H9 (cell line): ENCODE data around the gene C5orf15. TPM values are rescaled to one million over a fixed set of nuclear protein-coding genes. Genes with fewer than 3 reads are reported as not detected.
A peak's percentile ranks its signal among the peaks of the same experiment; 100 is the strongest.

Source experiments
- DNase-seq: peaks from one replicate; pipeline ENCODE4 v3.0.0-alpha.2; 2017
- H2AFZ ChIP-seq: one replicate; pipeline ENCODE4 v1.6.1; 2013; ENCODE audit warnings: mild to moderate bottlenecking, low read length, control low read depth, moderate library complexity
- H2AK5ac ChIP-seq: 2 replicates; pipeline ENCODE4 v1.6.1; 2013; ENCODE audit warnings: low read length, control low read depth, mixed read lengths; ENCODE audit not compliant: insufficient read length
- H2BK120ac ChIP-seq: one replicate; pipeline ENCODE4 v1.6.1; 2013; ENCODE audit warnings: low read depth, mild to moderate bottlenecking, low read length, control low read depth, inconsistent platforms; ENCODE audit not compliant: poor library complexity, severe bottlenecking
- H2BK12ac ChIP-seq: 2 replicates; pipeline ENCODE4 v1.6.1; 2013; ENCODE audit warnings: low read length, control low read depth, mixed read lengths, low read depth; ENCODE audit not compliant: insufficient read length
- H2BK15ac ChIP-seq: 2 replicates; pipeline ENCODE4 v1.6.1; 2013; ENCODE audit warnings: low read depth, low read length, control low read depth
- H2BK20ac ChIP-seq: one replicate; pipeline ENCODE4 v1.6.1; 2013; ENCODE audit warnings: low read depth, mild to moderate bottlenecking, low read length, control low read depth, inconsistent platforms; ENCODE audit not compliant: poor library complexity, severe bottlenecking
- H2BK5ac ChIP-seq: 2 replicates; pipeline ENCODE4 v1.6.1; 2013; ENCODE audit warnings: low read length, control low read depth, mixed read lengths; ENCODE audit not compliant: insufficient read length
- H3K14ac ChIP-seq: 2 replicates; pipeline ENCODE4 v1.6.1; 2013; ENCODE audit warnings: low read length, control low read depth; ENCODE audit not compliant: insufficient read depth
- H3K18ac ChIP-seq: 2 replicates; pipeline ENCODE4 v1.6.1; 2013; ENCODE audit warnings: low read depth, mild to moderate bottlenecking, mixed read lengths, low read length, control low read depth; ENCODE audit not compliant: insufficient read length
- H3K23ac ChIP-seq: 2 replicates; pipeline ENCODE4 v1.6.1; 2013; ENCODE audit warnings: low read length, control low read depth, mixed read lengths, low read depth; ENCODE audit not compliant: insufficient read length
- H3K23me2 ChIP-seq: 2 replicates; pipeline ENCODE4 v1.6.1; 2013; ENCODE audit warnings: low read depth, mild to moderate bottlenecking, mixed read lengths, low read length, control low read depth; ENCODE audit not compliant: insufficient read length, poor library complexity, severe bottlenecking
- H3K27ac ChIP-seq: 2 replicates; pipeline ENCODE4 v1.5.1; 2013; ENCODE audit warnings: low read length, control low read depth, mixed read lengths, low read depth; ENCODE audit not compliant: insufficient read length
- H3K27me3 ChIP-seq: 2 replicates; pipeline ENCODE4 v1.6.1; 2013; ENCODE audit warnings: low read length, control low read depth, inconsistent platforms; ENCODE audit not compliant: insufficient read depth
- H3K4ac ChIP-seq: 2 replicates; pipeline ENCODE4 v1.6.1; 2013; ENCODE audit warnings: low read depth, mild to moderate bottlenecking, control low read depth, inconsistent platforms, low read length, moderate library complexity
- H3K4me1 ChIP-seq: 2 replicates; pipeline ENCODE4 v1.6.1; 2013; ENCODE audit warnings: low read length, control low read depth, inconsistent platforms; ENCODE audit not compliant: insufficient read depth
- H3K4me2 ChIP-seq: 2 replicates; pipeline ENCODE4 v1.6.1; 2013; ENCODE audit warnings: low read length, control low read depth, mixed read lengths; ENCODE audit not compliant: insufficient read length, insufficient read depth
- H3K56ac ChIP-seq: 2 replicates; pipeline ENCODE4 v1.6.1; 2013; ENCODE audit warnings: low read depth, mild to moderate bottlenecking, mixed read lengths, low read length, control low read depth; ENCODE audit not compliant: insufficient read length
- H3K79me1 ChIP-seq: 2 replicates; pipeline ENCODE4 v1.6.1; 2013; ENCODE audit warnings: low read depth, mild to moderate bottlenecking, moderate library complexity, low read length, control low read depth, inconsistent platforms; ENCODE audit not compliant: insufficient read depth, poor library complexity, severe bottlenecking
- H3K79me2 ChIP-seq: 2 replicates; pipeline ENCODE4 v1.6.1; 2013; ENCODE audit warnings: low read length, control low read depth, inconsistent platforms; ENCODE audit not compliant: insufficient read depth
- H3K9ac ChIP-seq: 2 replicates; pipeline ENCODE4 v1.6.1; 2013; ENCODE audit warnings: low read length, control low read depth, mixed read lengths; ENCODE audit not compliant: insufficient read length; ENCODE audit errors: extremely low read depth
- H3K9me3 ChIP-seq: one replicate; pipeline ENCODE4 v1.6.1; 2013; ENCODE audit warnings: low read depth, low read length, inconsistent platforms; ENCODE audit not compliant: control insufficient read depth
- H3T11ph ChIP-seq: one replicate; pipeline ENCODE4 v1.6.1; 2013; ENCODE audit warnings: mild to moderate bottlenecking, low read length, control low read depth, inconsistent platforms
- H4K20me1 ChIP-seq: one replicate; pipeline ENCODE4 v1.6.1; 2013; ENCODE audit not compliant: control insufficient read depth, insufficient read length, insufficient read depth
- H4K5ac ChIP-seq: 2 replicates; pipeline ENCODE4 v1.6.1; 2013; ENCODE audit warnings: low read depth, mild to moderate bottlenecking, mixed read lengths, low read length, control low read depth; ENCODE audit not compliant: insufficient read length
- H4K8ac ChIP-seq: replicated peaks from 2 replicates; pipeline ENCODE4 v1.6.1; 2013; ENCODE audit warnings: low read length, control low read depth, mixed read lengths, low read depth; ENCODE audit not compliant: insufficient read length
- H4K91ac ChIP-seq: 2 replicates; pipeline ENCODE4 v1.6.1; 2013; ENCODE audit warnings: low read depth, mild to moderate bottlenecking, moderate library complexity, mixed read lengths, low read length, control low read depth; ENCODE audit not compliant: insufficient read length
- H3K27ac Mint-ChIP-seq, 3 experiments: 2 replicates in 2 of 3; 3 replicates in 1 of 3; pipeline ENCODE4 v1.8.0; 2020 to 2021; ENCODE audit warnings: mixed read lengths in 3 of 3, mild to moderate bottlenecking in 1 of 3, moderate library complexity in 1 of 3
- H3K27me3 Mint-ChIP-seq: 2 replicates; pipeline ENCODE4 v1.8.0; 2021; ENCODE audit warnings: low read depth, mild to moderate bottlenecking, moderate library complexity, mixed read lengths
- H3K36me3 Mint-ChIP-seq, 3 experiments: 2 replicates in 2 of 3; 3 replicates in 1 of 3; pipeline ENCODE4 v1.8.0; 2020 to 2021; ENCODE audit warnings: low read depth in 3 of 3, mixed read lengths in 3 of 3; ENCODE audit not compliant: insufficient read depth in 1 of 3
- H3K4me1 Mint-ChIP-seq, 2 experiments: 2 replicates each; pipeline ENCODE4 v1.8.0; 2020; ENCODE audit warnings: mixed read lengths in 2 of 2
- H3K4me3 Mint-ChIP-seq, 2 experiments: 2 replicates in 1 of 2; 3 replicates in 1 of 2; pipeline ENCODE4 v1.8.0; 2020 to 2021; ENCODE audit warnings: mild to moderate bottlenecking in 2 of 2, mixed read lengths in 2 of 2, moderate library complexity in 1 of 2
- H3K9me3 Mint-ChIP-seq, 2 experiments: 2 replicates in 1 of 2; 3 replicates in 1 of 2; pipeline ENCODE4 v1.8.0; 2020; ENCODE audit warnings: mild to moderate bottlenecking in 2 of 2, mixed read lengths in 2 of 2, moderate library complexity in 1 of 2
- CTCF ChIP-seq: fragments of 200-600 bp; sonication (generic); conservative IDR thresholded peaks from 3 replicates; pipeline ENCODE4 v1.8.0; 2021; ENCODE audit warnings: antibody characterized with exemption, mild to moderate bottlenecking
- WGBS: extraction: QIAGEN DNeasy Blood & Tissue Kit; methylation state at CpG from one replicate; pipeline ENCODE4 v1.1.7; 2013; ENCODE audit warnings: missing lambda C conversion rate, low lambda C conversion rate, mixed read lengths; ENCODE audit not compliant: insufficient read length; ENCODE audit errors: extremely low coverage; 5-methylcytosine and 5-hydroxymethylcytosine counted together
- total RNA-seq: library from RNA; stranded (reverse); gene quantifications from 2 replicates; pipeline ENCODE4 v1.2.1, GENCODE V29; 2021

C5orf15 gene
- total RNA-seq, 1 experiment from 2014 or later: 33.4 TPM

GRCh38 chr5:133906303-133906702 lies 62.1 kb downstream of the C5orf15 start:
- Histone ChIP-seq H3K27ac (no peak overlapping the region), H2BK12ac (no peak overlapping the region), H3K4me2 (no peak overlapping the region), H3K9me3 (no peaks in the 10 kb centered on the region), H3T11ph (no peak overlapping the region), H3K23ac (no peak overlapping the region), H3K23me2 (no peaks in the 10 kb centered on the region), H3K56ac (no peak overlapping the region), H3K4me1 (no peaks in the 10 kb centered on the region), H3K4ac (no peak overlapping the region), H2BK15ac (no peak overlapping the region), H2BK120ac (no peak overlapping the region), H4K8ac (no peak overlapping the region), H3K79me2 (no peaks in the 10 kb centered on the region), H2AFZ (no peak overlapping the region), H3K27me3 (no peaks in the 10 kb centered on the region), H2AK5ac (no peak overlapping the region), H3K18ac (no peak overlapping the region), H2BK5ac (no peak overlapping the region), H4K20me1 (no peaks in the 10 kb centered on the region), H2BK20ac (no peak overlapping the region), H3K14ac (no peak overlapping the region), H4K5ac (no peak overlapping the region), H3K9ac (no peak overlapping the region), H4K91ac (no peak overlapping the region), H3K79me1 (no peaks in the 10 kb centered on the region)
- H3K36me3 Mint-ChIP-seq: no peaks in the 10 kb centered on the region
- H3K4me1 Mint-ChIP-seq: peaks cover 0 to 3% of the 10 kb centered on the region in 2 experiments; a peak in 1 of 4 replicates
- H3K9me3 Mint-ChIP-seq: no peaks in the 10 kb centered on the region
- H3K4me3 Mint-ChIP-seq: no peak overlapping the region; a peak in 1 of 5 replicates
- DNase-seq: peak; percentile 50
- H3K27me3 Mint-ChIP-seq: peaks cover 3% of the 10 kb centered on the region
- no peak overlapping the region for H3K27ac Mint-ChIP-seq
- WGBS: no CpG with 5 or more reads among the region's 6 CpGs
- TF ChIP-seq CTCF: peak; percentile 25; the same call in 2 of the 3 replicates

Other genes starting within 250 kb of the C5orf15 start
- 206 and 208 TPM in 2 replicates for gene VDAC1, start 36.4 kb upstream of the C5orf15 start, total RNA-seq
- 17.2 and 18.2 TPM in 2 replicates for gene TCF7, start 146.1 kb upstream of the C5orf15 start, total RNA-seq
- 348 and 350 TPM in 2 replicates for gene SKP1, start 208.3 kb upstream of the C5orf15 start, total RNA-seq